SU-DHL-6 (cell line): ENCODE measurements around the gene KIF18A.

Experiments
- EZH2phosphoT487 ChIP-seq: fragments of 200-600 bp; sonication (generic), shearing (Covaris generic); conservative IDR thresholded peaks from 2 replicates; pipeline ENCODE4 v1.6.1; 2018; ENCODE audit warnings: mild to moderate bottlenecking, antibody characterized with exemption, low read length, moderate library complexity, mixed read lengths
- TF ChIP-seq, protein P1 (sequence below): fragments of 200-600 bp; sonication (generic); IDR thresholded peaks from one replicate; pipeline ENCODE4 v1.5.1; 2017; ENCODE audit warnings: antibody characterized with exemption, mild to moderate bottlenecking, low read length, moderate library complexity; ENCODE audit not compliant: insufficient read depth, poor library complexity, severe bottlenecking

GRCh38 chr11:28104984-28105383, 3.0 kb downstream of the KIF18A start:
- TF ChIP-seq, protein P1, sequence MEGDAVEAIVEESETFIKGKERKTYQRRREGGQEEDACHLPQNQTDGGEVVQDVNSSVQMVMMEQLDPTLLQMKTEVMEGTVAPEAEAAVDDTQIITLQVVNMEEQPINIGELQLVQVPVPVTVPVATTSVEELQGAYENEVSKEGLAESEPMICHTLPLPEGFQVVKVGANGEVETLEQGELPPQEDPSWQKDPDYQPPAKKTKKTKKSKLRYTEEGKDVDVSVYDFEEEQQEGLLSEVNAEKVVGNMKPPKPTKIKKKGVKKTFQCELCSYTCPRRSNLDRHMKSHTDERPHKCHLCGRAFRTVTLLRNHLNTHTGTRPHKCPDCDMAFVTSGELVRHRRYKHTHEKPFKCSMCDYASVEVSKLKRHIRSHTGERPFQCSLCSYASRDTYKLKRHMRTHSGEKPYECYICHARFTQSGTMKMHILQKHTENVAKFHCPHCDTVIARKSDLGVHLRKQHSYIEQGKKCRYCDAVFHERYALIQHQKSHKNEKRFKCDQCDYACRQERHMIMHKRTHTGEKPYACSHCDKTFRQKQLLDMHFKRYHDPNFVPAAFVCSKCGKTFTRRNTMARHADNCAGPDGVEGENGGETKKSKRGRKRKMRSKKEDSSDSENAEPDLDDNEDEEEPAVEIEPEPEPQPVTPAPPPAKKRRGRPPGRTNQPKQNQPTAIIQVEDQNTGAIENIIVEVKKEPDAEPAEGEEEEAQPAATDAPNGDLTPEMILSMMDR, result no peak
- TF ChIP-seq EZH2phosphoT487, result no peak
